Erythroblast (primary cell): ENCODE results near the gene ADAMTS7.
"Not testable (repeated sequence)": the region's sequence is repeated elsewhere in the genome, so short reads cannot be mapped to it uniquely, and the experiment has no call there.

ENCODE experiments used
- DNase-seq, 2 experiments: peaks; one replicate each; lab custom pipeline; 2025; lab: John Stamatoyannopoulos, UW
- GATA1 ChIP-seq: IDR thresholded peaks from 2 replicates; pipeline ENCODE4 v1.6.1; 2011; ENCODE audit warnings: low read depth, mild to moderate bottlenecking, control low read depth, low read length, moderate library complexity
- POLR2A ChIP-seq: IDR thresholded peaks from 2 replicates; pipeline ENCODE4 v1.6.1; 2011; ENCODE audit warnings: mild to moderate bottlenecking, low read length

Gene ADAMTS7

GRCh38 chr15:78757636-78757905, 53.7 kb downstream of the ADAMTS7 start:
- TF ChIP-seq GATA1 (no peak), POLR2A (no peak)
- DNase-seq = no peak

- not testable (repeated sequence) for DNase-seq
Measured at GRCh38 chr15:78756781-78757635, 54.3 kb downstream of the ADAMTS7 start.

GRCh38 chr15:78755900-78756591, 55.2 kb downstream of the ADAMTS7 start:
- peak; percentile 9 to 17 for DNase-seq

GRCh38 chr15:78754637-78755280, 56.5 kb downstream of the ADAMTS7 start:
- not testable (repeated sequence) for DNase-seq

GRCh38 chr15:78753751-78754535, 57.3 kb downstream of the ADAMTS7 start:
- not testable (repeated sequence) for DNase-seq

- DNase-seq = not testable (repeated sequence)
Measured at GRCh38 chr15:78753359-78753659, 58.0 kb downstream of the ADAMTS7 start.

GRCh38 chr15:78752492-78753358, 58.5 kb downstream of the ADAMTS7 start:
- no peak for TF ChIP-seq POLR2A
- no peak for TF ChIP-seq GATA1
- DNase-seq = no peak

- no peak for DNase-seq
- TF ChIP-seq GATA1 (no peak), POLR2A (no peak)
Measured at GRCh38 chr15:78751602-78751979, 59.7 kb downstream of the ADAMTS7 start.

- peak; percentile 88 to 93 for DNase-seq
Measured at GRCh38 chr15:78750974-78751601, 60.2 kb downstream of the ADAMTS7 start.

- DNase-seq = no peak
- no peak for TF ChIP-seq POLR2A
- no peak for TF ChIP-seq GATA1
Measured at GRCh38 chr15:78750566-78750965, 60.7 kb downstream of the ADAMTS7 start.

- no peak for TF ChIP-seq POLR2A
- TF ChIP-seq GATA1 = no peak
- no peak for DNase-seq
Measured at GRCh38 chr15:78749831-78750230, 61.4 kb downstream of the ADAMTS7 start.

- not testable (repeated sequence) for DNase-seq
Measured at GRCh38 chr15:78747877-78748276, 63.4 kb downstream of the ADAMTS7 start.

- not testable (repeated sequence) for DNase-seq
Measured at GRCh38 chr15:78741674-78742073, 69.6 kb downstream of the ADAMTS7 start.

GRCh38 chr15:78740904-78741274, 70.4 kb downstream of the ADAMTS7 start:
- no peak for DNase-seq
- TF ChIP-seq GATA1 = no peak
- TF ChIP-seq POLR2A = no peak
